ENCODE measurements around the gene DCAKD. TPM values are rescaled to one million over a fixed set of nuclear protein-coding genes. Genes with fewer than 3 reads are reported as not detected.

Gene DCAKD, protein sequence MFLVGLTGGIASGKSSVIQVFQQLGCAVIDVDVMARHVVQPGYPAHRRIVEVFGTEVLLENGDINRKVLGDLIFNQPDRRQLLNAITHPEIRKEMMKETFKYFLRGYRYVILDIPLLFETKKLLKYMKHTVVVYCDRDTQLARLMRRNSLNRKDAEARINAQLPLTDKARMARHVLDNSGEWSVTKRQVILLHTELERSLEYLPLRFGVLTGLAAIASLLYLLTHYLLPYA
- total RNA-seq (2014; rRNA removed; shearing (Covaris generic)): 25.7 and 47.8 TPM in 2 replicates

GRCh38 chr17:45051060-45051719 lies at the start of gene DCAKD:
DCAKD (minus strand) TSS chr17:45051632; CDS start chr17:45034885, 16,747 bp downstream.
- DNase-seq (ENCODE audit: low read depth): peak; percentile 99

DNA sequence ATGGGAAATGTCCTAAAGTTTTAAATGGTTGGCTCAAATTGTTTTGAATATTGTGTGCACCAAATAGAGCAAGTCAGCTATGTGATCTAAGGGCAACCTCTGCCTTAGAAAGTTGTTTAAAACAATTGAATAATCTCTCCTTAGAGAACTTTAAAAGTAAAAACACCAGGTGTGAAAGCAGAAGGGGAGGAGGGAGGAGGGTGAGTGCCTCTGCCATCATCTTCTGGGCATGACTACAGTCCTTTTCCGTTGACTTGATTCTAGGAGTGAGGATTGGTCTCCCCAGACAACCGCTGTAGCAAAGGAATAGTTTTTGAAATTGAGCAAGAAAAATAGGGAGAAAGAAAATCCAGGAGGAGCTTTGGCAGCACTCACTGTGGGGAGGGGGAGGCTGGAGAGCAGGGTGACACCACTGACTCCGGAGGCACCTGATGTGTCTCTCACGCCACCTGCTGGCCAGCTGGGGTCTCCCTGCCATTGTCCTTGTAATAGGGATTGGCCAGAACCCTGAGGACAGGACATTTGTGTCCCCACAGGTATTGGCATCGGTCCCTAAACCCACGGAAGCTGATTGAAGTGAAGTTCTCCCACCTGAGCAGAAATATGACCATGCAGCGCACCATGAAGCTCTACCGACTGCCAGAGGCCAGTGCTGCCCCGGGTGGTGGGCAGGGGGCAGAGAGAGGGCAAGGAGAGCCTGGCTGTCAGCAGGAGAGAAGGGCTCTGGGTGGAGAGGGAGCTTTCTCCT lies 47.6 kb upstream of the DCAKD start:
- DNase-seq (ENCODE audit: low read depth): peak; percentile 86

GRCh38 chr17:45098081-45098868 lies 46.8 kb upstream of the DCAKD start:
- no peak for DNase-seq (ENCODE audit: low read depth)

- no peak for DNase-seq (ENCODE audit: low read depth)
Measured at GRCh38 chr17:45096926-45097325, 45.5 kb upstream of the DCAKD start.

- no peak for DNase-seq (ENCODE audit: low read depth)
Measured at GRCh38 chr17:45096141-45096540, 44.7 kb upstream of the DCAKD start.

- DNase-seq (ENCODE audit: low read depth): no peak
Measured at GRCh38 chr17:45093444-45094110, 42.1 kb upstream of the DCAKD start.

GRCh38 chr17:45092911-45093430 lies 41.5 kb upstream of the DCAKD start:
- peak; percentile 97 for DNase-seq (ENCODE audit: low read depth)

- no peak for DNase-seq (ENCODE audit: low read depth)
Measured at GRCh38 chr17:45091778-45092425, 40.5 kb upstream of the DCAKD start.

DNA sequence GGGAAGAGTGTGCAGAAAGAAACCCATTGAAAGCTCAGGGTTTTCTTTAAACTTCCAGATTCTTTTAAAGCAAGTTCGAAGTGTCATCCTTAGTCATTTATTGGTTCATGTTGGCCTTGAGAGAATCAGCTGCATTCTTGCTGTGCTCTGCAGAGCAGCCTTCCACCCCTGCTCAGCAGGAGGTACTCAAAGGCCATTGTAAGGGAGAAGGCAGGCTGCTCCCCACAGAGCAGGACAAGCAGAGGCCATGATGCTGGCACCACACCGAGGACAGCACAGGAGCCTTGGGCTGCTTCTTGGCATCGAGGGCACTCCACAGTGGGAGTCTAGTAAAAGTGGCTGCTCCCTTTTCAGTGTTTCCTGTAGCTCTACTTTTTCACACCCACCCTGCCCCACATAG lies 39.3 kb upstream of the DCAKD start:
- no peak for DNase-seq (ENCODE audit: low read depth)

- no peak for DNase-seq (ENCODE audit: low read depth)
Measured at GRCh38 chr17:45088741-45089140, 37.3 kb upstream of the DCAKD start.

- DNase-seq (ENCODE audit: low read depth): no peak
Measured at GRCh38 chr17:45087978-45088377, 36.5 kb upstream of the DCAKD start.

DNA sequence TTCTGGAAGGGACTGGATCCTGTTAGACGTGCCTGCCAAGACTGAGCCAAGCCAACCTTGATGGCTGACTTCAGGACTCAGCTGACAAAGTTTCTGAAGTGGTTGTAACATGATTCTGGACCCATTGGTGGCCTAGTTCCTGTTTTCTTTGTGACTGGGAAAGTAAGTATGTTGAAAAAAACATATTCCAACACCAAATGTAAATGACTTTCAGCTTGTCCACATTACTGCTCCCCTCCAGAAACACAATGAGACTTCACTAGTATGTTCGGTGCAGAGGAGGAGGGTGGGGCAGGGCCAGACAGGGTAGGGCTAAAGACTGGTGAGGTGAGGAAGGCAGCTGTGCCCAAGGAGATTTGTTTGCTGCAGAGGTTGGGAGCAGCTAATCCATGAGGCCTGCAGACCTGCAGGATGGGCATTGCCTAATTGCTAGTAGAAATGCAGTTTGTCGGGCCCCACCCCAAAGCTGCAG lies 36.1 kb upstream of the DCAKD start:
- DNase-seq (ENCODE audit: low read depth): no peak

- no peak for DNase-seq (ENCODE audit: low read depth)
Measured at GRCh38 chr17:45086865-45087503, 35.6 kb upstream of the DCAKD start.

DNA sequence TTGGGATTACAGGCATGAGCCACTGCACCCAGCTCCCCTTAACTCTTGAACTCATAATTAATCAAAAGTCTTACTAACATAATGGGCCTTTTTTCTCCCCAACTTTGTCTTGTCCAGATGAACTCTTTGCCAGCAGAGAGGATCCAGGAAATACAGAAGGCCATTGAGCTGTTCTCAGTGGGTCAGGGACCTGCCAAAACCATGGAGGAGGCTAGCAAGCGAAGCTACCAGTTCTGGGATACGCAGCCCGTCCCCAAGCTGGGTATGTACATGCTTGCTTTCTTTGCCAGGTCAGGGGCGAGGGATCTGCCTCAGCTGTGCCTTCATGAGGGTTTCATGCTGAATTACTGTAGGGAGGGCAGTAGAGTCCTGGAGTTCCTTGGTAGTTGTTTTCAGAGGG lies 35.0 kb upstream of the DCAKD start:
- no peak for DNase-seq (ENCODE audit: low read depth)

DNA sequence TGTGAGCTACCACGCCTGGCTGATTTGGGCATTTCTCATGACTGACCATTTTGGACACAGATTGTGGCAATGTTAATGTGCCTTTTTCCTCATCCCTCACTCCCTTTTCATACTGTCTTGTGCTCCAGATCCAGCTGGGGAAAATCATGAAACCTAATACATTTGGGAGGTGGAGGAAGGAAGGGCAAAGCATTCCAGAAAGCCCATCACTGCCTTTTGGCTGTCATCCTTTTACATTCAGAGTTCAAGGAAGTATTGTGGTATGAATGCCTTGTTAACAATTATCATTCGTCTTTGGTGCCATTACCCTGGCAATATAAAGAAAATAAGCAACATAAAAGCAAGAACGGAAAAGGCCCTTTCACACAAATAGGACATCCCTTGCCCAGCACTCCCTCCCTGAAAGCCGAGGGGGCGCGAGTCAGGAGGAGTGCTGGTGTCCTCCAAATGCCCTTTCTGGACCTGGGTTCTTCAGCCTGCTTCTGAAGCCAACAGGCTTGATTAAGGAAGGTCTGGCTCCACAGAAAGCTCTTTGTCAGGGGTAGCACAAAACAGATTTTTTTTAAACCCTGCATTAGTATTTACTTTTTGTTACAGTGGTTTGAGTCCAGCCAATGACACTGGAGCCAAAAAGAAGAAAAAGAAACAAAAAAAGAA lies 29.7 kb upstream of the DCAKD start:
- DNase-seq (ENCODE audit: low read depth): no peak

DNA sequence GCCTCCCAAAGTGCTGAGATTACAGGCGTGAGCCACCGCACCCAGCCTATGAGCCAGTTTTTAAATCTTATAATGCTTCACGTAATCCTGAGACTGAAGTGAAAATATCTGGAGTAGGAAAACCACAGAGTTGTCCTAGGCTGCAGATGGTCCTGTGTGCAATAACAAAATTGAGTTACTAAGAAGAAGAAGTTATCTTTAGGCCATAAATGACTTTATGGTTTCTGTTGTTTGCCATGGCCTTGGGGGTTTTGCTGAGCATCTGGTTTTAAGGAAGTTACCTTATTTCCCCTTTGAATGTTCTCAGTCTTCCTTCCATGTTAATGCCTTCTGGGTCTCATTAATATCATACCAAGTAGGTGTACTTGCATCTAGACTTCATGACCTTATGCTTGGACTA lies 26.2 kb upstream of the DCAKD start:
- DNase-seq (ENCODE audit: low read depth): no peak

DNA sequence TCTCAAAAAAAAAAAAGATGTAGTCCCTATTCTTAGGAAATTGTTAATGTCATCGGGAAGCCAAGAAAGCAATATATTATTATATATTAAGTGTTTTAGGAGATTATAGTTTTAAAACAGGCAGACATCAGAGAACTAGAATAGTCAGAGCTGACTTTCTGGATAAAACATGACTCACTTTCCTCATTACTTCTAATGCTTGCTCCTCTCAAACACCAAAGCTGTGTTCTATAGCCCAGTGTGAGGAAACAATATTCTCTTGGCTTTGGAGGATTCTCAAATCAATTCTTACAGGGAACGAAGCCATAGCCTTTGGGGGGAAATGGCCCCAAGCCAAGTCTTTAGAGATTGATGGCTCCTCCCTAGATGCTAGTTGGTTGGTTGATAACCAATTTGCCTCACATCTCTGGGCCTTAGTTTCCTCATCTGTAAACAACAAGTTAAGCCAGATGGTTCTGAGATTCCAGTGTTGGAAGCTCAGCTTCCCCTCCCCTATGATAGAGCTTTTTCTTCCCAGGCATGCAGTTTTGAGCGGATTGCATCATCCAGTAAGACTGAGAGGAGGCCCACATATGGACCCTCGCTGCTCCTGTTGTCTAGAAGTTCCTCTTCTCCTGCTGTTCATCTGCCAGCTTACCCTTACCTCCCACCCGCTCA lies 22.1 kb upstream of the DCAKD start:
- DNase-seq (ENCODE audit: low read depth): no peak

GRCh38 chr17:45070809-45071208 lies 19.4 kb upstream of the DCAKD start:
- DNase-seq (ENCODE audit: low read depth): peak; percentile 11

GRCh38 chr17:45070001-45070400 lies 18.6 kb upstream of the DCAKD start:
- DNase-seq (ENCODE audit: low read depth): no peak

Measured in Daoy (cell line).